ENCODE measurements around the gene EHD4.

DNA sequence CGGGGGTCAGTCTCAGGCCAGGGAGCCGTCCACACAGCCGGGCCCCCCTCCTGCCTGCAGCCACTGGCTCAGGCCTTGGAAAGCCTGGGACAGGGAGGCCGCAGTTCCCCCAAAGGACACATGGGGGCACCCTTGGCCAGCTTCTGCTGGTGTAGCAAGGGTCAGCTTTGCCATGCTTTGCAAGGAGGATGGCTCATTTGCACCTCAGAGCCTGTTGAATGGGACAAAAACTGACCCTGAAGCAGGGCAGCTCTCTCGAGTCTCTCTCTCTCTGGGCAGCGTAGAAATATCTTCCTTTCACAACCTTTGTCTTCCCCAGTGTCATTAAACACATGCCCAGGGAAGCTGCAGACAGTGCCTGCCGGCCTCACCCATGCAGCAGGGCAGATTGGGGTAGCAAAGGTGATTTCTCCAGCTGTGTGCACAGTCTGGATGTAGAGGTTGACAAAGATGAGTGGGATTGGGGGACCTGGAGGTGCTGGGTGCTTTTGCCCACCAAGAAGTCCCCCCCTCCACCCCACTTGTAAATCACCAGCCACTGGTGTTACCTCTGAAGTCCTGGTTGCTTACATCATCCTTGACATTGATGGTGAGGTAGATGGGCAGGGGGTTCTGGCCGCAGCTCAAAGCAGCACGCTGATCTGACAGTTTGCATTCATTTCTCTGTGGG, 17.4 kb upstream of the EHD4 start:
- TF ChIP-seq, protein P1, sequence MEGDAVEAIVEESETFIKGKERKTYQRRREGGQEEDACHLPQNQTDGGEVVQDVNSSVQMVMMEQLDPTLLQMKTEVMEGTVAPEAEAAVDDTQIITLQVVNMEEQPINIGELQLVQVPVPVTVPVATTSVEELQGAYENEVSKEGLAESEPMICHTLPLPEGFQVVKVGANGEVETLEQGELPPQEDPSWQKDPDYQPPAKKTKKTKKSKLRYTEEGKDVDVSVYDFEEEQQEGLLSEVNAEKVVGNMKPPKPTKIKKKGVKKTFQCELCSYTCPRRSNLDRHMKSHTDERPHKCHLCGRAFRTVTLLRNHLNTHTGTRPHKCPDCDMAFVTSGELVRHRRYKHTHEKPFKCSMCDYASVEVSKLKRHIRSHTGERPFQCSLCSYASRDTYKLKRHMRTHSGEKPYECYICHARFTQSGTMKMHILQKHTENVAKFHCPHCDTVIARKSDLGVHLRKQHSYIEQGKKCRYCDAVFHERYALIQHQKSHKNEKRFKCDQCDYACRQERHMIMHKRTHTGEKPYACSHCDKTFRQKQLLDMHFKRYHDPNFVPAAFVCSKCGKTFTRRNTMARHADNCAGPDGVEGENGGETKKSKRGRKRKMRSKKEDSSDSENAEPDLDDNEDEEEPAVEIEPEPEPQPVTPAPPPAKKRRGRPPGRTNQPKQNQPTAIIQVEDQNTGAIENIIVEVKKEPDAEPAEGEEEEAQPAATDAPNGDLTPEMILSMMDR (optimal IDR thresholded peaks at IDR 0.05 in 1 of 3, IDR thresholded peaks at IDR 0.05 in 1 of 3, conservative IDR thresholded peaks at IDR 0.05 in 1 of 3; ENCODE audit: extremely low read depth in 1 of 3, insufficient read depth in 2 of 3, low read length in 3 of 3): peak; percentile 97 to 99 (median 98)
- TF ChIP-seq EZH2 (IDR thresholded peaks at IDR 0.05; ENCODE audit: low read length): no peak
